GM19467 (cell line): ENCODE data around the gene ADCY9.

ENCODE experiments used
- ATAC-seq: cut with Tn5 transposase; IDR thresholded peaks from one replicate; pipeline ENCODE4 v1.9.1; 2021; ENCODE audit warnings: mild to moderate bottlenecking, moderate library complexity; ENCODE audit not compliant: unreplicated experiment

ADCY9 gene

GRCh38 chr16:4124535-4125294 is 8.5 kb upstream of the ADCY9 start:
- ATAC-seq = no peak

GRCh38 chr16:4123616-4124300 is 7.5 kb upstream of the ADCY9 start:
- ATAC-seq = no peak

- no peak for ATAC-seq
Observed at GRCh38 chr16:4120176-4120575, 3.9 kb upstream of the ADCY9 start.

- no peak for ATAC-seq
Observed at GRCh38 chr16:4117250-4117578, 972 bp upstream of the ADCY9 start.

- ATAC-seq = no peak
Observed at GRCh38 chr16:4115949-4116318, 308 bp downstream of the ADCY9 start.

GRCh38 chr16:4115209-4115948 is 863 bp downstream of the ADCY9 start:
- no peak for ATAC-seq

GRCh38 chr16:4114257-4115208 is 1.7 kb downstream of the ADCY9 start:
- ATAC-seq = no peak

GRCh38 chr16:4113358-4114256 is 2.6 kb downstream of the ADCY9 start:
- no peak for ATAC-seq

GRCh38 chr16:4111748-4112696 is 4.2 kb downstream of the ADCY9 start:
- no peak for ATAC-seq

GRCh38 chr16:4110680-4111079 is 5.6 kb downstream of the ADCY9 start:
- no peak for ATAC-seq

GRCh38 chr16:4110065-4110464 is 6.2 kb downstream of the ADCY9 start:
- no peak for ATAC-seq

GRCh38 chr16:4109250-4109736 is 6.9 kb downstream of the ADCY9 start:
- ATAC-seq = no peak

GRCh38 chr16:4106516-4106915 is 9.7 kb downstream of the ADCY9 start:
- ATAC-seq = no peak

GRCh38 chr16:4105848-4106247 is 10.4 kb downstream of the ADCY9 start:
- no peak for ATAC-seq

GRCh38 chr16:4103745-4104144 is 12.5 kb downstream of the ADCY9 start:
- no peak for ATAC-seq

GRCh38 chr16:4101421-4102219 is 14.6 kb downstream of the ADCY9 start:
- ATAC-seq = no peak

- no peak for ATAC-seq
Observed at GRCh38 chr16:4098501-4098900, 17.7 kb downstream of the ADCY9 start.

- no peak for ATAC-seq
Observed at GRCh38 chr16:4097826-4098240, 18.4 kb downstream of the ADCY9 start.
